ENCODE measurements around the gene EIF2D. TPM values are rescaled to one million over a fixed set of nuclear protein-coding genes. Genes with fewer than 3 reads are reported as not detected.

Gene EIF2D
- polyA plus RNA-seq, 3 donors = 16.4 to 31.6 (median 16.8) TPM

DNA sequence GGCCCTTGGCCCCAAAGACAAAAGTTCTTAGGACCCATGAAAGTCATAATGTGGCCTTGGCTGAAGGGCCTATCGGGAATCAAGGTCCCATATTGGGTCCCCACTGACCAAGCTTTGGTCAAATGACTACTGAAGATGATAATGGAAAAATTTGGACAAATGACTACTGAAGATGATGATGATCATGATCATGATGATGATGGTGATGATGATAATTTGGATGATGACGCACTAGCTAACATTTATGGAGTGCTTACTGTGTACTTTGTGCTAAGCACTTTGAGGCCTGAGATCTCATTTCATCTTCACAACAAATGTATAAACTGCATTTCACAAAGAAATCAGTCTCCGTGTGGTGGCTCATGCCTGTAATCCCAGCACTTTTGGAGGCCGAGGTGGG lies 39.4 kb downstream of the EIF2D start:
- WGBS (ENCODE audit: insufficient coverage) = no CpG with 5 or more reads among the region's 4 CpGs
- peak overlapping the region; percentile 90 to 100 (median 98) for H3K27ac Mint-ChIP-seq
- Histone ChIP-seq H3K4me3 (replicated peaks in 1 of 3; ENCODE audit: low read depth in 2 of 3, low read length in 3 of 3) (peak overlapping the region in 1 of 3 experiments; percentile 55), H3K36me3 (replicated peaks in 1 of 2; ENCODE audit: control insufficient read depth in 1 of 2, insufficient read depth in 2 of 2, low read length in 2 of 2) (peaks cover 24 to 50% of the 10 kb centered on the region in 2 donors), H3K27ac (ENCODE audit: low read depth in 1 of 2, low read length in 2 of 2) (peak overlapping the region; percentile 96 to 99), H2AFZ (ENCODE audit: insufficient read depth, low read depth, low read length, poor library complexity, severe bottlenecking) (no peak overlapping the region), H3K4me2 (replicated peaks; ENCODE audit: extremely low read depth, low read length, poor library complexity, severe bottlenecking) (peak overlapping the region; percentile 63), H3K4me1 (ENCODE audit: control insufficient read depth in 1 of 2, insufficient read depth in 2 of 2, low read length in 2 of 2) (peaks cover 61 to 81% of the 10 kb centered on the region in 2 donors), H3K9ac (ENCODE audit: insufficient read depth, low read length, poor library complexity, severe bottlenecking) (no peak overlapping the region), H3K27me3 (ENCODE audit: control insufficient read depth in 2 of 2, insufficient read depth in 2 of 2, low read length in 2 of 2) (no peaks in the 10 kb centered on the region), H3K79me2 (ENCODE audit: insufficient read depth, low read length) (peaks cover 87% of the 10 kb centered on the region), H3K9me3 (replicated peaks in 1 of 2; ENCODE audit: control insufficient read depth in 1 of 2, insufficient read depth in 1 of 2, low read length in 2 of 2) (no peaks in the 10 kb centered on the region), H4K20me1 (ENCODE audit: insufficient read depth, low read length) (peaks cover 46% of the 10 kb centered on the region)
- TF ChIP-seq, protein P1, sequence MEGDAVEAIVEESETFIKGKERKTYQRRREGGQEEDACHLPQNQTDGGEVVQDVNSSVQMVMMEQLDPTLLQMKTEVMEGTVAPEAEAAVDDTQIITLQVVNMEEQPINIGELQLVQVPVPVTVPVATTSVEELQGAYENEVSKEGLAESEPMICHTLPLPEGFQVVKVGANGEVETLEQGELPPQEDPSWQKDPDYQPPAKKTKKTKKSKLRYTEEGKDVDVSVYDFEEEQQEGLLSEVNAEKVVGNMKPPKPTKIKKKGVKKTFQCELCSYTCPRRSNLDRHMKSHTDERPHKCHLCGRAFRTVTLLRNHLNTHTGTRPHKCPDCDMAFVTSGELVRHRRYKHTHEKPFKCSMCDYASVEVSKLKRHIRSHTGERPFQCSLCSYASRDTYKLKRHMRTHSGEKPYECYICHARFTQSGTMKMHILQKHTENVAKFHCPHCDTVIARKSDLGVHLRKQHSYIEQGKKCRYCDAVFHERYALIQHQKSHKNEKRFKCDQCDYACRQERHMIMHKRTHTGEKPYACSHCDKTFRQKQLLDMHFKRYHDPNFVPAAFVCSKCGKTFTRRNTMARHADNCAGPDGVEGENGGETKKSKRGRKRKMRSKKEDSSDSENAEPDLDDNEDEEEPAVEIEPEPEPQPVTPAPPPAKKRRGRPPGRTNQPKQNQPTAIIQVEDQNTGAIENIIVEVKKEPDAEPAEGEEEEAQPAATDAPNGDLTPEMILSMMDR (IDR thresholded peaks at IDR 0.05) = no peak
- intact Hi-C loops (cut with micrococcal nuclease) = no loop called here
- peak overlapping the region in 1 of 2 donors; percentile 74 for H3K4me3 Mint-ChIP-seq
- peaks cover 0 to 4% (median 0%) of the 10 kb centered on the region in 7 donors for H3K9me3 Mint-ChIP-seq
- peaks cover 62 to 80% of the 10 kb centered on the region in 2 donors for H3K36me3 Mint-ChIP-seq
- H3K27me3 Mint-ChIP-seq (ENCODE audit: low read depth in 3 of 3) = peaks cover 0 to 3% (median 0%) of the 10 kb centered on the region in 3 donors
- no peak for DNase-seq
- peaks cover 96% of the 10 kb centered on the region for H3K4me1 Mint-ChIP-seq

DNA sequence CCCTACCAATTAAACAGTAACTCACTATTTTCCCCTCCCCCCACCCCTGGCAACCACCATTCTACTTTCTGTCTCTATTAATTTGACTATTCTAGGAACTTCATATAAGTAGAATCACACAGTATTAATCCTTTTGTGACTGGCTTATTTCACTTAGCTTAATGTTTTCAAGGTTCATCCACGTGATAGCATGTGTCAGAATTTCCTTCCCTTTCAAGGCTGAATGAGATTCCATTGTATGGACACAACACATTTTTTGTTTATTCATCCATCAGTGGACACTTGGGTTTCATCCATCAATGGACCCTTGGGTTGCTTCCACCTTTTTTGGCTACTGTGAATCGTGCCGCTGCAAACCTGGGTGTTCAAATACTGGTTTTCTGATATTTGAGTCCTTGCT lies 41.7 kb downstream of the EIF2D start:
- DNase-seq = no peak
- Histone ChIP-seq H3K4me2 (replicated peaks; ENCODE audit: extremely low read depth, low read length, poor library complexity, severe bottlenecking) (no peak overlapping the region), H2AFZ (ENCODE audit: insufficient read depth, low read depth, low read length, poor library complexity, severe bottlenecking) (no peak overlapping the region), H3K9ac (ENCODE audit: insufficient read depth, low read length, poor library complexity, severe bottlenecking) (no peak overlapping the region), H3K9me3 (replicated peaks in 1 of 2; ENCODE audit: control insufficient read depth in 1 of 2, insufficient read depth in 1 of 2, low read length in 2 of 2) (no peaks in the 10 kb centered on the region), H3K4me3 (replicated peaks in 1 of 3; ENCODE audit: low read depth in 2 of 3, low read length in 3 of 3) (no peak overlapping the region), H4K20me1 (ENCODE audit: insufficient read depth, low read length) (peaks cover 69% of the 10 kb centered on the region), H3K4me1 (ENCODE audit: control insufficient read depth in 1 of 2, insufficient read depth in 2 of 2, low read length in 2 of 2) (peaks cover 52 to 81% of the 10 kb centered on the region in 2 donors), H3K27ac (ENCODE audit: low read depth in 1 of 2, low read length in 2 of 2) (no peak overlapping the region), H3K27me3 (ENCODE audit: control insufficient read depth in 2 of 2, insufficient read depth in 2 of 2, low read length in 2 of 2) (no peaks in the 10 kb centered on the region), H3K79me2 (ENCODE audit: insufficient read depth, low read length) (peaks cover 91% of the 10 kb centered on the region), H3K36me3 (replicated peaks in 1 of 2; ENCODE audit: control insufficient read depth in 1 of 2, insufficient read depth in 2 of 2, low read length in 2 of 2) (peaks cover 43 to 68% of the 10 kb centered on the region in 2 donors)
- intact Hi-C loops (cut with micrococcal nuclease) = no loop called here
- H3K9me3 Mint-ChIP-seq = peaks cover 0 to 4% (median 0%) of the 10 kb centered on the region in 7 donors
- peaks cover 0 to 2% (median 0%) of the 10 kb centered on the region in 3 donors for H3K27me3 Mint-ChIP-seq (ENCODE audit: low read depth in 3 of 3)
- H3K27ac Mint-ChIP-seq = peak overlapping the region in 3 of 7 donors; percentile 16 to 46 (median 22)
- no peak overlapping the region for H3K4me3 Mint-ChIP-seq
- peaks cover 96% of the 10 kb centered on the region for H3K4me1 Mint-ChIP-seq
- TF ChIP-seq, protein P1 (IDR thresholded peaks at IDR 0.05) = no peak
- H3K36me3 Mint-ChIP-seq = peaks cover 71 to 85% of the 10 kb centered on the region in 2 donors
- WGBS (ENCODE audit: insufficient coverage) = no CpG with 5 or more reads among the region's 3 CpGs
